Adrenal gland (tissue), 12 donors: ENCODE results near the gene BICRAL. TPM values are rescaled to one million over a fixed set of nuclear protein-coding genes. Genes with fewer than 3 reads are reported as not detected.

Source experiments
- DNase-seq, 7 donors: peaks; one replicate each; pipeline ENCODE4 v3.0.0-alpha.2; 2019 to 2020
- H3K27ac ChIP-seq, 5 donors: fragments of 200-600 bp; sonication (generic) in 4 of 5; 1 replicate in 3 of 5; 2 replicates in 2 of 5; pipeline versions ENCODE4 v1.5.1 to v1.8.0; 2016 to 2020; ENCODE audit warnings: mild to moderate bottlenecking in 1 of 5
- H3K27me3 ChIP-seq: fragments of 200-600 bp; 2 replicates; pipeline ENCODE4 v1.8.0; 2021
- H3K36me3 ChIP-seq, 2 donors: fragments of 200-600 bp; replicated peaks in 1 of 2; 1 replicate in 1 of 2; 2 replicates in 1 of 2; pipeline versions ENCODE4 v1.5.1 to v1.8.0; 2018 to 2022
- H3K4me1 ChIP-seq, 2 donors: fragments of 200-600 bp; replicated peaks in 1 of 2; 1 replicate in 1 of 2; 2 replicates in 1 of 2; pipeline versions ENCODE4 v1.5.1 to v1.8.0; 2018 to 2021
- H3K4me3 ChIP-seq, 4 donors: fragments of 200-600 bp; sonication (generic) in 3 of 4; one replicate each; pipeline ENCODE4 v1.5.1; 2016 to 2018
- H3K9me3 ChIP-seq, 3 donors: fragments of 200-600 bp; sonication (generic) in 1 of 3; replicated peaks in 1 of 3; 1 replicate in 2 of 3; 2 replicates in 1 of 3; pipeline versions ENCODE4 v1.5.1 to v1.8.0; 2016 to 2021
- CTCF ChIP-seq, 6 experiments: fragments of 450-650 bp in 4 of 6; fragments of 200-600 bp in 2 of 6; sonication (generic) in 1 of 6; IDR thresholded peaks; 1 replicate in 5 of 6; 2 replicates in 1 of 6; pipeline versions ENCODE4 v1.5.1 to v1.8.0; 2016 to 2021; ENCODE audit warnings: antibody characterized with exemption in 6 of 6, mild to moderate bottlenecking in 2 of 6, moderate library complexity in 1 of 6
- POLR2A ChIP-seq, 2 donors: fragments of 450-650 bp; IDR thresholded peaks; one replicate each; pipeline ENCODE4 v1.6.1; 2017; ENCODE audit warnings: antibody characterized with exemption in 2 of 2, mild to moderate bottlenecking in 2 of 2, moderate library complexity in 1 of 2
- WGBS, 4 donors: extraction: QIAGEN DNeasy Blood & Tissue Kit in 2 of 4; methylation state at CpG; one replicate each; pipeline versions ENCODE4 v1.1.5 to v1.1.7; 2013 to 2017; 5-methylcytosine and 5-hydroxymethylcytosine counted together
- intact Hi-C, 2 donors: fragments of 100-400 bp; cut with DNase I; formaldehyde crosslinking; loops; one replicate each; pipeline versions ENCODE4 v1.14.1 to v1.15.0; 2022 to 2023
- polyA plus RNA-seq, 3 donors: library from polyadenylated mRNA; stranded (reverse); fragments of 200-250 nt in 2 of 3; fragments of 350-450 nt in 1 of 3; fragmentation: Illumina TruSeq in 1 of 3; extraction: RNeasy Lipid Tissue Mini Kit (QIAGEN cat#74804) in 1 of 3; gene quantifications; one replicate each; pipeline ENCODE4 v1.2.3, GENCODE V29; 2013 to 2014
- total RNA-seq, 9 donors: library from RNA; depleted of rRNA in 4 of 9; stranded (reverse); fragments of >200 nt in 4 of 9; fragments of 120-200 nt in 1 of 9; fragmentation: NEBNext Ultra II Directional in 1 of 9; extraction: Animal tissue kit (Norgen Biotek cat#: 25700) in 1 of 9; gene quantifications; one replicate each; pipeline versions ENCODE4 v1.1.0 to v1.2.4, GENCODE V29; 2013 to 2023
- donor health status: healthy with polysubstance abuse.
- donor health status: Bipolar disorder and iron deficiency.
- donor health status: DM: yes; HTN: yes; CAD: no.
- donor health status: DM: no; HTN: no; CAD: no.
- donor health status: DM: no; HTN: no; CAD: no.
- donor health status: DM: yes; HTN: yes; CAD: no.

Gene BICRAL
- total and polyA plus RNA-seq, 12 donors: 2.8 to 16.1 (median 9.0) TPM

GRCh38 chr6:42777126-42777822 lies 4.6 kb upstream of the BICRAL start:
- no peak for DNase-seq
- Histone ChIP-seq H3K4me1 (peaks cover 0 to 5% of the 10 kb centered on the region in 2 donors), H3K36me3 (no peaks in the 10 kb centered on the region), H3K27ac (no peak overlapping the region), H3K9me3 (no peaks in the 10 kb centered on the region), H3K4me3 (no peak overlapping the region), H3K27me3 (no peaks in the 10 kb centered on the region)
- intact Hi-C loops: no loop called here
- TF ChIP-seq POLR2A (IDR thresholded peaks at IDR 0.05) (no peak), CTCF (IDR thresholded peaks at IDR 0.05) (no peak)
- 88 to 95% (median 94%) methylated on average over 2 of the region's 2 CpGs for WGBS, 4 donors

GRCh38 chr6:42778122-42778521 lies 3.7 kb upstream of the BICRAL start:
- no peak for TF ChIP-seq POLR2A (IDR thresholded peaks at IDR 0.05)
- TF ChIP-seq CTCF (IDR thresholded peaks at IDR 0.05): no peak

GRCh38 chr6:42779521-42779920 lies 2.3 kb upstream of the BICRAL start:
- Histone ChIP-seq H3K27ac (no peak overlapping the region), H3K4me3 (no peak overlapping the region), H3K9me3 (no peaks in the 10 kb centered on the region), H3K27me3 (no peaks in the 10 kb centered on the region), H3K36me3 (no peaks in the 10 kb centered on the region), H3K4me1 (peaks cover 0 to 5% of the 10 kb centered on the region in 2 donors)
- TF ChIP-seq CTCF (IDR thresholded peaks at IDR 0.05) (no peak), POLR2A (IDR thresholded peaks at IDR 0.05) (no peak)
- DNase-seq: no peak
- intact Hi-C loops: no loop called here
- 94 to 99% (median 96%) methylated on average over 6 of the region's 6 CpGs for WGBS, 4 donors

More at GRCh38 chr6:42778122-42778521, 3.7 kb upstream of the BICRAL start:
- H3K27me3 ChIP-seq: no peaks in the 10 kb centered on the region
- intact Hi-C loops: no loop called here
- WGBS, 4 donors: 81 to 94% (median 87%) methylated on average over 2 of the region's 2 CpGs
- H3K9me3 ChIP-seq: no peaks in the 10 kb centered on the region
- no peak overlapping the region for H3K4me3 ChIP-seq
- peaks cover 0 to 5% of the 10 kb centered on the region in 2 donors for H3K4me1 ChIP-seq
- DNase-seq: no peak
- H3K27ac ChIP-seq: no peak overlapping the region
- H3K36me3 ChIP-seq: no peaks in the 10 kb centered on the region

GRCh38 chr6:42781546-42781795 lies 381 bp upstream of the BICRAL start:
- H3K9me3 ChIP-seq: no peaks in the 10 kb centered on the region
- no peak for TF ChIP-seq POLR2A (IDR thresholded peaks at IDR 0.05)
- no peak for TF ChIP-seq CTCF (IDR thresholded peaks at IDR 0.05)
- no peak for DNase-seq
- intact Hi-C loops: no loop called here
- H3K4me3 ChIP-seq: peak overlapping the region in 1 of 4 donors; percentile 80
- no peaks in the 10 kb centered on the region for H3K36me3 ChIP-seq
- peaks cover 3 to 21% of the 10 kb centered on the region in 2 donors for H3K4me1 ChIP-seq
- no peaks in the 10 kb centered on the region for H3K27me3 ChIP-seq
- H3K27ac ChIP-seq: peak overlapping the region in 3 of 5 donors; percentile 19 to 100 (median 99)
- WGBS, 4 donors: 0 to 2% (median 1%) methylated on average over 4 of the region's 4 CpGs
